Upper lobe of left lung (tissue), 4 donors: ENCODE data around the gene ANKRD28.

Source experiments
- CTCF ChIP-seq, 6 experiments: fragments of 450-650 bp in 4 of 6; fragments of 200-600 bp in 2 of 6; sonication (generic) in 2 of 6; IDR thresholded peaks; one replicate each; pipeline ENCODE4 v1.5.1; 2016 to 2019; ENCODE audit warnings: antibody characterized with exemption in 6 of 6
- EP300 ChIP-seq, 4 donors: sonication (generic); formaldehyde crosslinking; IDR thresholded peaks; one replicate each; pipeline ENCODE4 v1.5.1; 2017; ENCODE audit warnings: antibody characterized with exemption in 4 of 4, control low read depth in 2 of 4
- POLR2A ChIP-seq, 4 donors: fragments of 450-650 bp; IDR thresholded peaks; one replicate each; pipeline ENCODE4 v1.5.1; 2016 to 2017; ENCODE audit warnings: antibody characterized with exemption in 4 of 4, mild to moderate bottlenecking in 2 of 4
- POLR2AphosphoS5 ChIP-seq, 2 donors: sonication (generic); formaldehyde crosslinking; IDR thresholded peaks; one replicate each; pipeline ENCODE4 v1.5.1; 2017; ENCODE audit warnings: antibody characterized with exemption in 2 of 2

GRCh38 chr3:15646851-15647511 lies 150.8 kb downstream of the ANKRD28 start:
- TF ChIP-seq POLR2AphosphoS5 (IDR thresholded peaks at IDR 0.05) (no peak), EP300 (IDR thresholded peaks at IDR 0.05) (no peak), CTCF (IDR thresholded peaks at IDR 0.05) (no peak), POLR2A (IDR thresholded peaks at IDR 0.05) (no peak)
